Measurements from ENCODE around the gene RAB12.
"Not testable (repeated sequence)": the region's sequence is repeated elsewhere in the genome, so short reads cannot be mapped to it uniquely, and the experiment has no call there.

The RAB12 gene

GRCh38 chr18:8614875-8615274, 5.6 kb downstream of the RAB12 start:
- no peak for DNase-seq

GRCh38 chr18:8615397-8616027, 6.3 kb downstream of the RAB12 start:
- DNase-seq: peak; percentile 67

- DNase-seq: no peak
Measured at GRCh38 chr18:8616028-8616401, 6.8 kb downstream of the RAB12 start.

GRCh38 chr18:8617907-8618306, 8.7 kb downstream of the RAB12 start:
- no peak for DNase-seq

GRCh38 chr18:8619041-8619440, 9.8 kb downstream of the RAB12 start:
- DNase-seq: no peak

GRCh38 chr18:8619835-8620577, 10.8 kb downstream of the RAB12 start:
- DNase-seq: no peak

- DNase-seq: no peak
Measured at GRCh38 chr18:8620845-8621244, 11.6 kb downstream of the RAB12 start.

GRCh38 chr18:8622625-8623024, 13.4 kb downstream of the RAB12 start:
- DNase-seq: not testable (repeated sequence)

GRCh38 chr18:8623549-8624106, 14.4 kb downstream of the RAB12 start:
- no peak for DNase-seq

- DNase-seq: peak; percentile 86
Measured at GRCh38 chr18:8625461-8626092, 16.3 kb downstream of the RAB12 start.

GRCh38 chr18:8626414-8627106, 17.3 kb downstream of the RAB12 start:
- DNase-seq: no peak

GRCh38 chr18:8627107-8627472, 17.9 kb downstream of the RAB12 start:
- DNase-seq: no peak

- no peak for DNase-seq
Measured at GRCh38 chr18:8627540-8627939, 18.3 kb downstream of the RAB12 start.

GRCh38 chr18:8629602-8630001, 20.4 kb downstream of the RAB12 start:
- DNase-seq: no peak

GRCh38 chr18:8630546-8630945, 21.3 kb downstream of the RAB12 start:
- DNase-seq: no peak

GRCh38 chr18:8631265-8631664, 22.0 kb downstream of the RAB12 start:
- no peak for DNase-seq

- no peak for DNase-seq
Measured at GRCh38 chr18:8632386-8632785, 23.1 kb downstream of the RAB12 start.

- no peak for DNase-seq
Measured at GRCh38 chr18:8634508-8634907, 25.3 kb downstream of the RAB12 start.

GRCh38 chr18:8635087-8635486, 25.9 kb downstream of the RAB12 start:
- DNase-seq: no peak

- DNase-seq: no peak
Measured at GRCh38 chr18:8639762-8640161, 30.5 kb downstream of the RAB12 start.

GRCh38 chr18:8643326-8643878, 34.2 kb downstream of the RAB12 start:
- DNase-seq: no peak

GRCh38 chr18:8647359-8647758, 38.1 kb downstream of the RAB12 start:
- DNase-seq: not testable (repeated sequence)

Data from NCI-H1092 treated with DMSO at 0.1 percent for 48 hours (cell line).